HepG2 (cell line): ENCODE results near the gene LAMA5. TPM values are rescaled to one million over a fixed set of nuclear protein-coding genes. Genes with fewer than 3 reads are reported as not detected.

ENCODE experiments used
- ARNT ChIP-seq: fragments of 450-650 bp; IDR thresholded peaks from 2 replicates; pipeline ENCODE4 v1.6.1; 2017
- KLF9 ChIP-seq: IDR thresholded peaks from 2 replicates; pipeline ENCODE4 v1.6.1; 2016; ENCODE audit warnings: low read depth
- LCORL ChIP-seq, 2 experiments: fragments of 450-650 bp in 1 of 2; sonication (generic) in 1 of 2; formaldehyde crosslinking in 1 of 2; IDR thresholded peaks; 2 replicates each; pipeline versions ENCODE4 v1.5.0 to v1.6.1; 2017 to 2020; ENCODE audit warnings: antibody characterized with exemption in 1 of 2, missing genetic modification reagents in 1 of 2
- RERE ChIP-seq: IDR thresholded peaks from 2 replicates; pipeline ENCODE4 v1.6.1; 2016; ENCODE audit warnings: low read depth, missing genetic modification reagents, missing compliant biosample characterization
- ZHX2 ChIP-seq, 2 experiments: sonication (generic) in 1 of 2; formaldehyde crosslinking in 1 of 2; IDR thresholded peaks; 2 replicates each; pipeline versions ENCODE4 v1.6.1 to v1.9.0; 2014 to 2022; ENCODE audit warnings: antibody characterized with exemption in 1 of 2, borderline replicate concordance in 1 of 2, inconsistent platforms in 1 of 2, low read depth in 1 of 2, missing genetic modification reagents in 1 of 2
- ZNF3 ChIP-seq: IDR thresholded peaks from 2 replicates; pipeline ENCODE4 v1.7.0; 2017; ENCODE audit warnings: inconsistent platforms
- ZNF530 ChIP-seq: sonication (generic); formaldehyde crosslinking; IDR thresholded peaks from 2 replicates; pipeline ENCODE4 v1.5.0; 2020; ENCODE audit warnings: low read depth, mild to moderate bottlenecking, missing genetic modification reagents
- ZNF747 ChIP-seq: sonication (generic); formaldehyde crosslinking; IDR thresholded peaks from 2 replicates; pipeline ENCODE4 v1.8.1; 2023; ENCODE audit warnings: missing genetic modification reagents, mild to moderate bottlenecking, borderline replicate concordance
- ZSCAN25 ChIP-seq: sonication (generic); formaldehyde crosslinking; IDR thresholded peaks from 2 replicates; pipeline ENCODE4 v1.8.0; 2022; ENCODE audit warnings: mild to moderate bottlenecking, missing genetic modification reagents
- polyA plus RNA-seq, 8 experiments: library from polyadenylated mRNA; depleted of rRNA in 3 of 8; stranded (reverse) in 7 of 8; unstranded in 1 of 8; fragments of >200 nt; fragmentation: Illumina TruSeq in 4 of 8; extraction: Trizol in 4 of 8; gene quantifications; 2 replicates each; pipeline versions ENCODE4 v1.2.1 to v1.2.3, GENCODE V29; 2011 to 2016; ENCODE audit warnings: low read depth in 4 of 8, missing spikeins in 1 of 8, mixed read lengths in 1 of 8; ENCODE audit not compliant: insufficient read depth in 1 of 8
- total RNA-seq, 5 experiments: library from RNA; depleted of rRNA; stranded (reverse); fragments of >200 nt; fragmentation: Illumina TruSeq; extraction: Trizol; gene quantifications; 2 replicates each; pipeline ENCODE4 v1.2.3, GENCODE V29; 2016; ENCODE audit warnings: low read depth in 1 of 5
- TF ChIP-seq, protein P1 (sequence below): sonication (generic); formaldehyde crosslinking; IDR thresholded peaks from 2 replicates; pipeline ENCODE4 v1.8.0; 2022; ENCODE audit warnings: missing genetic modification reagents, low read depth, mild to moderate bottlenecking, borderline replicate concordance
- TF ChIP-seq, protein P2 (sequence below): sonication (generic); formaldehyde crosslinking; IDR thresholded peaks from 2 replicates; pipeline ENCODE4 v1.5.1; 2020; ENCODE audit warnings: missing genetic modification reagents, mild to moderate bottlenecking, borderline replicate concordance

The LAMA5 gene
- total and polyA plus RNA-seq, 2 of the 13 experiments (the other 11 are each of a cell fraction or from before 2014, with no cell fraction given), result 21.0 to 44.7 TPM

DNA sequence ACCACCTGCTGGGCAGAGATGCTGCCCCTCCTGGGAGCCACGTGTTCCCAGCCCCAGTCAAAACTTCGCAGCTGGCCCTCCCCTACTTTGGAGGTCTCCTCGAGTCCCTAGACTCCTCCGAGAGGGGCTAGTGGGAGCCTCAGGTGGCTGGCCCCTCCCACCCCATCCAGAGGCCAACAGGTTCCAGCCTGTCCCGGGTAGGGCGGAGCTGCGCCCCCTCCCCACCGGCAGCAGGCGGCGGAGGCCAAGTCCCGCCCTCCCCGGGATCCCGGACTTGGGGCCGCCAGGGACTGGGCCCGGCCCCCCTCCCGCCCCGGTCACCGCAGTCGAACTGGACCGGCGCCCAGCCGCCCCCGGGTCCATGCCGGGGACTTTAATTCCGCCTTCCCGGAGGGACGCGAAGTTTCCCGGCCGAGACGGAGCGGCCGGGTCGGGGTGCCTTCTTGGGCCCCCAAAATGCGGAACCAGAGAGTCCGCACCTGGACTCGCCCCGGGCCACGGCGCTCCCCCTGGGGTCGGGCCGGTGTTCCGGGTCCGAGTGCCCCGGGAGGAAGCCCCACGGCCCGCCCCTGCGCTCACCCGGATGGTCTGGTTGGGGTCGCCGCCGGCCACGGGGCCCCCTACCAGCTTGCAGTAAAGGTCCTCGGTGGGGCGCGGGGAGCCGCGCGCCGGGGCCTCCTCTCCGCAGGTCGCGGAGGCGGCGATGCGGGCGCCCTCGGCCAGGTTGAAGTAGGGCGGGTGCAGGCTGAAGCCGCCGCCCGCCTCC lies 559 bp downstream of the LAMA5 start (continued):
- no peak for TF ChIP-seq RERE (CRISPR knock-in tag)
- TF ChIP-seq, protein P1, sequence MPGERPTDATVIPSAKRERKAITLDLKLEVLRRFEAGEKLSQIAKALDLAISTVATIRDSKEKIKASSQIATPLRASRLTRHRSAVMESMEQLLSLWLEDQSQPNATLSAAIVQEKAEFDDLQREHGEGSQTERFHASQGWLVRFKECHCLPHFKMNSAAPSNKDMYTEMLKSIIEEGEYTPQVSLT (CRISPR knock-in tag), result no peak
- TF ChIP-seq KLF9 (CRISPR knock-in tag), result no peak
- TF ChIP-seq ZNF530 (CRISPR knock-in tag), result no peak
- TF ChIP-seq ZNF747, result peak; percentile 23; the same call in 1 of the 2 replicates
- no peak; the same call in 1 of the 2 replicates for TF ChIP-seq ZSCAN25 (CRISPR knock-in tag)
- TF ChIP-seq, protein P2, sequence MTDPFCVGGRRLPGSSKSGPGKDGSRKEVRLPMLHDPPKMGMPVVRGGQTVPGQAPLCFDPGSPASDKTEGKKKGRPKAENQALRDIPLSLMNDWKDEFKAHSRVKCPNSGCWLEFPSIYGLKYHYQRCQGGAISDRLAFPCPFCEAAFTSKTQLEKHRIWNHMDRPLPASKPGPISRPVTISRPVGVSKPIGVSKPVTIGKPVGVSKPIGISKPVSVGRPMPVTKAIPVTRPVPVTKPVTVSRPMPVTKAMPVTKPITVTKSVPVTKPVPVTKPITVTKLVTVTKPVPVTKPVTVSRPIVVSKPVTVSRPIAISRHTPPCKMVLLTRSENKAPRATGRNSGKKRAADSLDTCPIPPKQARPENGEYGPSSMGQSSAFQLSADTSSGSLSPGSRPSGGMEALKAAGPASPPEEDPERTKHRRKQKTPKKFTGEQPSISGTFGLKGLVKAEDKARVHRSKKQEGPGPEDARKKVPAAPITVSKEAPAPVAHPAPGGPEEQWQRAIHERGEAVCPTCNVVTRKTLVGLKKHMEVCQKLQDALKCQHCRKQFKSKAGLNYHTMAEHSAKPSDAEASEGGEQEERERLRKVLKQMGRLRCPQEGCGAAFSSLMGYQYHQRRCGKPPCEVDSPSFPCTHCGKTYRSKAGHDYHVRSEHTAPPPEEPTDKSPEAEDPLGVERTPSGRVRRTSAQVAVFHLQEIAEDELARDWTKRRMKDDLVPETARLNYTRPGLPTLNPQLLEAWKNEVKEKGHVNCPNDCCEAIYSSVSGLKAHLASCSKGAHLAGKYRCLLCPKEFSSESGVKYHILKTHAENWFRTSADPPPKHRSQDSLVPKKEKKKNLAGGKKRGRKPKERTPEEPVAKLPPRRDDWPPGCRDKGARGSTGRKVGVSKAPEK (CRISPR knock-in tag), result no peak
- no peak for TF ChIP-seq ZNF3 (CRISPR knock-in tag)
- TF ChIP-seq ARNT, result no peak
- no peak for TF ChIP-seq ZHX2 (IDR thresholded peaks at IDR 0.05; ENCODE audit: low read depth)
- peak; percentile 76; the same call in 1 of the 2 replicates for TF ChIP-seq ZHX2 (CRISPR knock-in tag; IDR thresholded peaks at IDR 0.05; ENCODE audit: borderline replicate concordance)
- no peak for TF ChIP-seq LCORL (IDR thresholded peaks at IDR 0.05)
- peak; percentile 89 for TF ChIP-seq LCORL (CRISPR knock-in tag; IDR thresholded peaks at IDR 0.05)
